Activated B cell treated with CpG ODN at 0.5 μM for 24 hours (primary cell): ENCODE measurements around the gene TENT4A. TPM values are rescaled to one million over a fixed set of nuclear protein-coding genes. Genes with fewer than 3 reads are reported as not detected.
"Not testable (repeated sequence)": the region's sequence is repeated elsewhere in the genome, so short reads cannot be mapped to it uniquely, and the experiment has no call there.

Experiments used
- ATAC-seq: fragments of 200-7000 bp; cut with Tn5 transposase; one replicate; pipeline ENCODE4 v1.10.0; 2021; ENCODE audit warnings: low read depth, mild to moderate bottlenecking, moderate library complexity
- CTCF ChIA-PET: fragments of 350-600 bp; sonication (Branson Sonifier 250); formaldehyde crosslinking; loops from one replicate; lab custom pipeline; 2021; ENCODE audit warnings: antibody characterized with exemption; lab: Charles Lee
- POLR2A ChIA-PET: fragments of 350-600 bp; sonication (Branson Sonifier 250); formaldehyde crosslinking; loops from one replicate; lab custom pipeline; 2021; ENCODE audit warnings: antibody characterized with exemption; lab: Charles Lee
- DNase-seq: peaks from one replicate; pipeline ENCODE4 v3.0.0; 2022
- H3K27ac Mint-ChIP-seq: one replicate; pipeline ENCODE4 v1.8.0; 2020; ENCODE audit warnings: mixed read lengths
- H3K27me3 Mint-ChIP-seq: one replicate; pipeline ENCODE4 v1.8.0; 2021; ENCODE audit warnings: mixed read lengths
- H3K36me3 Mint-ChIP-seq: one replicate; pipeline ENCODE4 v1.8.0; 2021; ENCODE audit warnings: low read depth, mixed read lengths
- H3K4me1 Mint-ChIP-seq: one replicate; pipeline ENCODE4 v1.8.0; 2021; ENCODE audit warnings: mixed read lengths
- H3K4me3 Mint-ChIP-seq: one replicate; pipeline ENCODE4 v1.8.0; 2020; ENCODE audit warnings: mild to moderate bottlenecking, mixed read lengths
- H3K9me3 Mint-ChIP-seq: one replicate; pipeline ENCODE4 v1.8.0; 2020; ENCODE audit warnings: mixed read lengths
- intact Hi-C: fragments of 100-400 bp; cut with micrococcal nuclease; formaldehyde crosslinking; loops from one replicate; pipeline ENCODE4 v1.15.1; 2024
- total RNA-seq: library from RNA; stranded (reverse); gene quantifications from 2 replicates; pipeline ENCODE4 v1.2.3, GENCODE V29; 2022
- TF ChIP-seq, protein P1 (sequence below): fragments of 200-600 bp; IDR thresholded peaks from one replicate; pipeline ENCODE4 v1.8.0; 2022; ENCODE audit warnings: antibody characterized with exemption, mild to moderate bottlenecking

TENT4A gene
- total RNA-seq, 1 donor from 2014 or later: 51.2 TPM

DNA sequence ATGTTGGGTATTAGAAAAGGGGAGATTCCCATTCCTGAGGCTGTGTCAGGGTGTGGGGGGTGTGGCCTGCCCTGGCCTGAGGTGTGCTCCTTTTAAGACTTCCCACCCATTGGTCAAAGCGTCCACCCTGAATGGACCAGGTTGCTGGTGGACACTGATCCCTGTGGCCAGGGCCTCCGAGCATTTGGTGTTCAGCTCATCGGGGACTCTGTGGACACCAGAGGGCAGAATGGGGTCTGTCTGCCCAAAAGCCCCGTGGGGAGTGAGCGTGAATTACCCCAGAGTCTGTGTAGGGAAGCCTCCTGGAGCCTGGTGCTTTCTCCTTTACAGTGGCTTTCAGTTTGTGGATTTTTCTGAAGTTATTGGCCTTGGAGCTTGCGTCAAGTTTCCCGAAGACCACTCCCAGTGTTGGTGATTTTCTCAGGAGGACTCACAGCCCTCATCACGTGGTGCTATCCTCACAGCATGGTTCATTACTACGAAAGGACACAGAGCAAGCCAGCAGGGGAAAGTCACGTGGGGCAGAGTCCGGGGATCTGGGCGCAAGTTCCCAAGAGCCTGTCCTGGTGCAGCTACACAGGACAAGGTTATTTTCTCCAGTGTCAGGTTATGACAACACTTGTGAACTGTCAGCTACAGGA is 55.5 kb downstream of the TENT4A start:
- no peak overlapping the region for H3K27ac Mint-ChIP-seq
- CTCF ChIA-PET: no interaction called here
- no peaks in the 10 kb centered on the region for H3K4me1 Mint-ChIP-seq
- no peak for ATAC-seq
- no peaks in the 10 kb centered on the region for H3K9me3 Mint-ChIP-seq
- no peak for DNase-seq
- intact Hi-C loops: no loop called here
- TF ChIP-seq, protein P1, sequence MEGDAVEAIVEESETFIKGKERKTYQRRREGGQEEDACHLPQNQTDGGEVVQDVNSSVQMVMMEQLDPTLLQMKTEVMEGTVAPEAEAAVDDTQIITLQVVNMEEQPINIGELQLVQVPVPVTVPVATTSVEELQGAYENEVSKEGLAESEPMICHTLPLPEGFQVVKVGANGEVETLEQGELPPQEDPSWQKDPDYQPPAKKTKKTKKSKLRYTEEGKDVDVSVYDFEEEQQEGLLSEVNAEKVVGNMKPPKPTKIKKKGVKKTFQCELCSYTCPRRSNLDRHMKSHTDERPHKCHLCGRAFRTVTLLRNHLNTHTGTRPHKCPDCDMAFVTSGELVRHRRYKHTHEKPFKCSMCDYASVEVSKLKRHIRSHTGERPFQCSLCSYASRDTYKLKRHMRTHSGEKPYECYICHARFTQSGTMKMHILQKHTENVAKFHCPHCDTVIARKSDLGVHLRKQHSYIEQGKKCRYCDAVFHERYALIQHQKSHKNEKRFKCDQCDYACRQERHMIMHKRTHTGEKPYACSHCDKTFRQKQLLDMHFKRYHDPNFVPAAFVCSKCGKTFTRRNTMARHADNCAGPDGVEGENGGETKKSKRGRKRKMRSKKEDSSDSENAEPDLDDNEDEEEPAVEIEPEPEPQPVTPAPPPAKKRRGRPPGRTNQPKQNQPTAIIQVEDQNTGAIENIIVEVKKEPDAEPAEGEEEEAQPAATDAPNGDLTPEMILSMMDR: no peak
- H3K4me3 Mint-ChIP-seq: no peak overlapping the region
- peaks cover 3% of the 10 kb centered on the region for H3K27me3 Mint-ChIP-seq
- H3K36me3 Mint-ChIP-seq: no peaks in the 10 kb centered on the region
- POLR2A ChIA-PET: no interaction called here

DNA sequence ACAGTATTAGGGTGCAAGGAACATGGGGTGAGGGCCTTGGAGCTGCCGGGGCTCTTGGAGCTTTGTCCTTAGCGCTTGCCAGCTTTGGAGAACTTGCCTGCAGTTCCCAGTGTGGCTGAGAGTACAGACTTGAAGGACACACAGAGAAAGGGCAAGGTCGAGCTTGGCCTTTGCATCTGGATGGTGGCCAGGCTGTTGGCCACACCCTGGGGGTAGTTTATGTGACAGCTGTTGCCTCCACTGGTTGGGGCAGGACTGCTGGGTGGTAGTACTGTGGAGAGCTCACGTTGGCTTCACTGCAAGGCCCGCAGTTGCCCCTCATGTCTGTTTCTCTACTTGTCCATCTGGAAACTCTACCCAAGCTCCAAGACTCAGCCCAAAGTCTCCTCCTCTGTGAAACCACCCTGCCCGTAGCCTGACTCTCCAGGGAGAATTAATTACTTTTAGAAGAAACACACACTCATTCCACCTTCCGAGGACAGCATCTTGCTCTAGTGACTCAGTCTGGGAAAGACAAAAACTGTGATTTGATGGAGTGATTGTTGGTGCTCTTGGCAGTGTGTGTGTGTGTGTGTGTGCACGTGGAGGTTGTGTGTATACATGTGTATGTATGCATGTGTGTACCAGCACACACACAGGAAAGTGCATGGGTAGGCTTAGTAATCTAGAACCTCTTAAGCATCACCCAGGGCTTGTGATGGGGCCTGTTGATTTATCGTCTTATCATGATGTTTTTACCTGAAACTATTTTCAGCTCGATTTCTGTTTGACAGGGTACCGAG is 57.8 kb downstream of the TENT4A start:
- H3K27ac Mint-ChIP-seq: no peak overlapping the region
- POLR2A ChIA-PET: no interaction called here
- ATAC-seq (no peak), DNase-seq (no peak)
- TF ChIP-seq, protein P1: no peak
- H3K4me3 Mint-ChIP-seq: no peak overlapping the region
- H3K36me3 Mint-ChIP-seq: no peaks in the 10 kb centered on the region
- H3K9me3 Mint-ChIP-seq: no peaks in the 10 kb centered on the region
- no peaks in the 10 kb centered on the region for H3K4me1 Mint-ChIP-seq
- CTCF ChIA-PET: no interaction called here
- intact Hi-C loops: no loop called here
- peaks cover 13% of the 10 kb centered on the region for H3K27me3 Mint-ChIP-seq

DNA sequence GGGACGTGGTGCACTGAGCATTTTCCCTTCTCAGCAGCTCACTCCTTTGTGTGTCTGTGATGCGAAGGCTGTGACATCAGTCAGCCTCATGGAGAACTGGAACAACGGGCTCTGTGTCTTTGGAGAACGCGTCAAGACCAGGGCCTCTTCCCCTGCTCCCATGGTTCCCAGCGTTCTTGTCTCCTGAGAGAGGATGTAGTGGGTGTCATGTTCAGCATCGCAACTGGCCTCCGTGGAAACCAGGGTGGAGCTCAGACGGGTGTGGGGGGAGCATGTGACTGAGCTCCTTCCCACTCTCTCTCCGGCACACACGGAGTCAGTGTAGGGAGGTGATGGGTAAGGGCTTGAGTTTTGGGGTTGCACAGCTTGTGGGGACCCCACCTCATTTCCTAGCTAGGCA is 59.7 kb downstream of the TENT4A start:
- H3K27ac Mint-ChIP-seq: no peak overlapping the region
- H3K4me3 Mint-ChIP-seq: no peak overlapping the region
- H3K36me3 Mint-ChIP-seq: no peaks in the 10 kb centered on the region
- intact Hi-C loops: no loop called here
- no peak for ATAC-seq
- peaks cover 19% of the 10 kb centered on the region for H3K27me3 Mint-ChIP-seq
- no peaks in the 10 kb centered on the region for H3K9me3 Mint-ChIP-seq
- ChIA-PET POLR2A (no interaction called here), CTCF (no interaction called here)
- no peak for DNase-seq
- TF ChIP-seq, protein P1: no peak
- H3K4me1 Mint-ChIP-seq: no peaks in the 10 kb centered on the region

DNA sequence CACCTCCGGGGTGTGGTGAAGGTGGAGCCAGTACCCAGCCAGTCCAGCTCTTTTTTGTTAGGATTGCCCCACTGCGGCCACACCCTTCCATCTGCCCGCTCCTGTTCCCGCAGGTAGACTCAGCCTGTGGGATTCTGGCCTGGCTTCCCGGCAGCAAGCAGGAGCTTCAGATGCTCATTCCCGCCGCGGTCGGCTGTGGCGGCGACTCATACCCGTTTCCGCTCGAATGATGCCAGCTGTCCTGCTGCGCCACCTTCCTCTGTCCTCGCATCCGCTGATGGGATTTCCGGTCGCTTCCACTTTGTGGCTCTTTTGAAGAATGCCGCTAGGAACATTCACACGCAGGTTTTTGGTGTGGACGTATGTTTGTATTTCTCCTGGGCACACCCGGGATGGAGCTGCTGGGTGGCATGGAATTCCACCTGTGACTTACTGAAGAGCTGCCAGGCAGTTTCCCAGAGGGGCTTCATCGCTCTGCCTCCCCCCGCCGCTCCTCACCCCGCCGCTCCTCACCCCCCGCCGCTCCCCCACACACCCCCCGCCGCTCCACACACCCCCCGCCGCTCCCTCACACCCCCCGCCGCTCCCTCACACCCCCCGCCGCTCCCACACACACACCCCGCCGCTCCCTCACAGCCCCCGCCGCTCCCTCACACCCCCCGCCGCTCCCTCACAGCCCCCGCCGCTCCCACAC is 60.3 kb downstream of the TENT4A start:
- Mint-ChIP-seq H3K36me3 (no peaks in the 10 kb centered on the region), H3K27ac (no peak overlapping the region), H3K27me3 (peaks cover 20% of the 10 kb centered on the region), H3K9me3 (no peaks in the 10 kb centered on the region), H3K4me1 (no peaks in the 10 kb centered on the region), H3K4me3 (no peak overlapping the region)
- ATAC-seq (no peak), DNase-seq (no peak)
- intact Hi-C loops: no loop called here
- TF ChIP-seq, protein P1: no peak
- ChIA-PET CTCF (no interaction called here), POLR2A (no interaction called here)

DNA sequence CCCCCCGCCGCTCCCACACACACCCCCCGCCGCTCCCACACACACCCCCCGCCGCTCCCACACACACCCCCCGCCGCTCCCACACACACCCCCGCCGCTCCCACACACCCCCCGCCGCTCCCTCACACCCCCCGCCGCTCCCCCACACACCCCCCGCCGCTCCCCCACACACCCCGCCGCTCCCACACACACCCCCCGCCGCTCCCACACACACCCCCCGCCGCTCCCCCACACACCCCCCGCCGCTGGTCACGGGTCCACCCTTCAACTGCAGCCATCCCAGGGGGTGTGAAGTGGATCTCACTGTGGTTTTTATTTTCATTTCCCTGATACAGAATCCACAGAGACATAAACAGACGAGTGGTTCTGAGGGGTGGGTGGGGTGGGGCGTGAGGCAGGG is 61.0 kb downstream of the TENT4A start:
- intact Hi-C loops, DNase-seq, H3K27ac Mint-ChIP-seq, H3K4me1 Mint-ChIP-seq, POLR2A ChIA-PET, H3K9me3 Mint-ChIP-seq, H3K4me3 Mint-ChIP-seq, H3K36me3 Mint-ChIP-seq, ATAC-seq, CTCF ChIA-PET: not testable (repeated sequence)
- peaks cover 21% of the 10 kb centered on the region for H3K27me3 Mint-ChIP-seq
